ENCODE results near the gene LIN7A.

The LIN7A gene

DNA sequence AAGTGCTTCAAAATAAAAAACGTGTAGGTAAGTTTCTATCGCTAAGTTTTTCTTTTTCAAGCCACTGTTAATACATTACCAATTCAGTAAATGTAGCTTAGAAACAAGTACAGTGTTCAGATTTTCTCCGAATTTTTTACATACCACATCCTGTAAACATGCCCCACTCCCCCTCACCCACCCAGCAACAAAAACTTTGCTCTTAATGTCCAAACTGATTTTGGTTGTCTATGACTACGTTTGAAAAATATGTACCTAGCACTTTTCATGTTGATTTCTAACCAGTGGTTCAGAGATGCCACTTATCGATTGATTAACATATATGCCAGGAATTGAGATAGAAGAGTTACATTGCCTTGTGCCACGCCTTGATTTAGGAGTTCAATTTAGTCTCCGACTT lies 663 bp upstream of the LIN7A start:
- Histone ChIP-seq H3K4me3 (ENCODE audit: low read depth in 1 of 2, low read length in 1 of 2) (peak overlapping the region; percentile 77 to 80), H3K27ac (peak overlapping the region; percentile 94), H3K36me3 (no peaks in the 10 kb centered on the region), H3K4me1 (ENCODE audit: control insufficient read depth in 1 of 2, insufficient read depth in 1 of 2, low read depth in 1 of 2, low read length in 1 of 2) (peaks cover 69 to 75% of the 10 kb centered on the region in 2 experiments), H3K27me3 (no peaks in the 10 kb centered on the region), H3K9me3 (no peaks in the 10 kb centered on the region)
- TF ChIP-seq, protein P1, sequence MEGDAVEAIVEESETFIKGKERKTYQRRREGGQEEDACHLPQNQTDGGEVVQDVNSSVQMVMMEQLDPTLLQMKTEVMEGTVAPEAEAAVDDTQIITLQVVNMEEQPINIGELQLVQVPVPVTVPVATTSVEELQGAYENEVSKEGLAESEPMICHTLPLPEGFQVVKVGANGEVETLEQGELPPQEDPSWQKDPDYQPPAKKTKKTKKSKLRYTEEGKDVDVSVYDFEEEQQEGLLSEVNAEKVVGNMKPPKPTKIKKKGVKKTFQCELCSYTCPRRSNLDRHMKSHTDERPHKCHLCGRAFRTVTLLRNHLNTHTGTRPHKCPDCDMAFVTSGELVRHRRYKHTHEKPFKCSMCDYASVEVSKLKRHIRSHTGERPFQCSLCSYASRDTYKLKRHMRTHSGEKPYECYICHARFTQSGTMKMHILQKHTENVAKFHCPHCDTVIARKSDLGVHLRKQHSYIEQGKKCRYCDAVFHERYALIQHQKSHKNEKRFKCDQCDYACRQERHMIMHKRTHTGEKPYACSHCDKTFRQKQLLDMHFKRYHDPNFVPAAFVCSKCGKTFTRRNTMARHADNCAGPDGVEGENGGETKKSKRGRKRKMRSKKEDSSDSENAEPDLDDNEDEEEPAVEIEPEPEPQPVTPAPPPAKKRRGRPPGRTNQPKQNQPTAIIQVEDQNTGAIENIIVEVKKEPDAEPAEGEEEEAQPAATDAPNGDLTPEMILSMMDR (IDR thresholded peaks at IDR 0.05), result no peak

DNA sequence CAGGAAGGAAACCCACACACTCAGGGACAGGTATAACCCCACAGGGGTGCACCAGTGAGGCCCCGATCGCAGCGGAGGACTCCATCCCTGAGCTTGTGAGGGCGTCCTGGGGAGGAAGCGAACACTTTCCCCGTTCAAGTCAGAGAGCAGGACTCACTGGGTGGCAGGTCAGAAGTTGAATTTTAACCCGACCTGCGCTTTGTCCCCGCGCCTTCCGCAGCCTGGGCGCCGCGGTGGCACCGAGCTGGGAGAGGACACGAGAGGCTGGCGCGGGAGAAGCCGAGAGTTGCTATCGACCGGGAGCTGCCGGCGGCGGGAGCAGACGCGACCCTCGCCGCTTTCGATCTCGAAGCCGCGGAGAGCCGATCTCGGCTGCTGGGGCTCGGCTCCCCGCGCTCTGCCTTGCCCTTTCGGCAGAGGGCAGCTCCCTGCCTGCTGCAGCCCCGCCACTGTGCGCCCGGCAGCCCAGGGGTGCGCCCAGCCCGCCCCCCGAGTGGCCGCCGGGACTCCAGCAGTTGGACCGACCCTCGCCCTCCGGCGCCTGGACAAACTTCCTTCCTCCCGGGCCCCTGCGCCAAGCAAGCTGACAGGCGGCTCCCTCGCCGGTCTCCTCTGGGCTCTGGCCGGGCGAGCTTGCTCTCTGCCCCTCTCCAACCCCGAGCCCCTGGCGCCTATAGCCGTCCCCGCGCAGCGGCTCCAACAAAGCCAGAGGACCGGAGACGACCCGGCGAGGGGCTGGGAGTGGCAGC lies 918 bp downstream of the LIN7A start:
- peak overlapping the region; percentile 94 for H3K27ac ChIP-seq
- H3K4me1 ChIP-seq (ENCODE audit: control insufficient read depth in 1 of 2, insufficient read depth in 1 of 2, low read depth in 1 of 2, low read length in 1 of 2), result peaks cover 66 to 70% of the 10 kb centered on the region in 2 experiments
- TF ChIP-seq, protein P1 (IDR thresholded peaks at IDR 0.05), result no peak
- H3K36me3 ChIP-seq, result no peaks in the 10 kb centered on the region
- H3K4me3 ChIP-seq (ENCODE audit: low read depth in 1 of 2, low read length in 1 of 2), result peak overlapping the region; percentile 77 to 80
- H3K9me3 ChIP-seq, result no peaks in the 10 kb centered on the region
- no peaks in the 10 kb centered on the region for H3K27me3 ChIP-seq

DNA sequence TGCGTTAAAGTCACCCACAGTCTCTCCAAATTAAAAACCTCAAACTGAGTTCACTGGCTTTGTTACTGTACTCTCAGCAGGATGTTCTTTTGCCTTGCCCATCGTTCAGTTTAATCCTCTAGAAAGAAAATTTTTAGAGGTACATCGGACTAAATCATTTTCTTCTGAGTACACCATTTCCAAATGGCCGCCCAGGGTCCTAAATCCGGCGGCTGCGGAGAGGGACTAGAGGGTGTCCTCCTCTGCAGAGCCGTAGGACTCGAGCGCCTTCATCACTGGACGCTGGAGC lies 1.4 kb downstream of the LIN7A start:
- Histone ChIP-seq H3K36me3 (no peaks in the 10 kb centered on the region), H3K4me3 (ENCODE audit: low read depth in 1 of 2, low read length in 1 of 2) (peak overlapping the region; percentile 77 to 80), H3K9me3 (no peaks in the 10 kb centered on the region), H3K27me3 (no peaks in the 10 kb centered on the region), H3K4me1 (ENCODE audit: control insufficient read depth in 1 of 2, insufficient read depth in 1 of 2, low read depth in 1 of 2, low read length in 1 of 2) (peaks cover 61 to 66% of the 10 kb centered on the region in 2 experiments), H3K27ac (peak overlapping the region; percentile 94)
- TF ChIP-seq, protein P1 (IDR thresholded peaks at IDR 0.05), result no peak

DNA sequence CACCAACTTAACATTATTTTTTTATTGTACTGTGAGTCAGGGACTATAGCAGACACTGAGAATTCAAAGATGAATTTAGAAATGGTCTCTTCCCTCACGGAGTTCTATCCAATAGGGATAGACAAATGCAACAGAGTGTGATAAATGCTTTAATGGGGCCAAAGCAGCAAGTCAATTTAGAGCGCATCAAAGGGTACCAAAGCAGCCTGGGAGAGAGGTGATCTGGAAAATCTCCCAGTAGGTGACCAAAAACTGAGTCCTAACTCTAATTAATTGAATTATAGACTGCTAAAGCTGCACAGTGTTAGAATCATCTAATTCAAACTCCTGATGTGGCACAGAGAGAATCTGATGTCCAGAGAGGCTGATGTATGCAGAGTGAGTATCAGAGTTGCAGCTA lies 2.6 kb downstream of the LIN7A start:
- Histone ChIP-seq H3K4me1 (ENCODE audit: control insufficient read depth in 1 of 2, insufficient read depth in 1 of 2, low read depth in 1 of 2, low read length in 1 of 2) (peaks cover 51 to 67% of the 10 kb centered on the region in 2 experiments), H3K4me3 (ENCODE audit: low read depth in 1 of 2, low read length in 1 of 2) (peak overlapping the region; percentile 77 to 80), H3K9me3 (no peaks in the 10 kb centered on the region), H3K27ac (peak overlapping the region; percentile 94), H3K36me3 (no peaks in the 10 kb centered on the region), H3K27me3 (no peaks in the 10 kb centered on the region)
- TF ChIP-seq, protein P1 (IDR thresholded peaks at IDR 0.05), result no peak

DNA sequence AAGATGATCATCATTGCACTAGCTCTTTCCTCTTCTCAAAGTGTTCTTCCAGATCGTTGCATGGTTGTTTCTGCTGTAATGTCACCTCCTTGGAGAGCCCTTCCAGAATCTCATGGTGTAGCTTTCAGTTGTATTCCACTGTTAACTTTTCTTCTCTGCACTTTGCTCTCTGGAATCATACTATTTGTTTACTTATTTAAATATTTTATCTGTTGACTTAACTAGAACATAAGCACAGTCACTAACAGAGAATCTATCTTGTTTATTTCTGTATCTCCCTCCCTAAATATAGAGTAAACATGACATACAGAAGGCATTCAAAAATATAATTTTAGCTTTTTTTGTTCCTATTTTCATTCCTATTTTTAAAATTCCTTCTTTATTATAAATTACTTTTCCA lies 11.8 kb downstream of the LIN7A start:
- Histone ChIP-seq H3K4me1 (ENCODE audit: control insufficient read depth in 1 of 2, insufficient read depth in 1 of 2, low read depth in 1 of 2, low read length in 1 of 2) (peaks cover 34 to 67% of the 10 kb centered on the region in 2 experiments), H3K36me3 (no peaks in the 10 kb centered on the region), H3K4me3 (ENCODE audit: low read depth in 1 of 2, low read length in 1 of 2) (no peak overlapping the region), H3K27ac (peak overlapping the region; percentile 64), H3K9me3 (no peaks in the 10 kb centered on the region), H3K27me3 (no peaks in the 10 kb centered on the region)
- TF ChIP-seq, protein P1 (IDR thresholded peaks at IDR 0.05), result no peak
